ENCODE results near the gene IGFL4. TPM values are rescaled to one million over a fixed set of nuclear protein-coding genes. Genes with fewer than 3 reads are reported as not detected.

IGFL4 gene
- total RNA-seq, 1 donor from 2014 or later: 0.91 TPM

DNA sequence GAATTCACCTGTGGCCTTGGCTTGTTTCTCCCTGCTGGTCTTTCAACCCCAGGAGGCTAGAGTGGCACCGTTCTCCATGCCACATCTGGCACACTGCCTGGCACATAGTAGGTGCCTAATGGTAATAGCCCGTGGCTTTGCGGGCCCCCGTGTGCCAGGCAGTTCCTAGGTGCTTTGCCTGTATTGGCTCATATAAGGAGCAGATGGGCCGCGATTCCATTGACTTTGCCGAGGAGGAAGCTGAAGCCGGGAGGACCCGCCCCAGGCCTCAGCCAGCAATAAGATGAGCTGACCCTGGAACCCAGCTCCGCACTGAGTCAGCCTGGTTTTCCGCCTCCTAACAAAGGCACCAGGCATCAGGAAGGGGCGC lies 18.8 kb downstream of the IGFL4 start:
- no peak for DNase-seq (ENCODE audit: low read depth)

DNA sequence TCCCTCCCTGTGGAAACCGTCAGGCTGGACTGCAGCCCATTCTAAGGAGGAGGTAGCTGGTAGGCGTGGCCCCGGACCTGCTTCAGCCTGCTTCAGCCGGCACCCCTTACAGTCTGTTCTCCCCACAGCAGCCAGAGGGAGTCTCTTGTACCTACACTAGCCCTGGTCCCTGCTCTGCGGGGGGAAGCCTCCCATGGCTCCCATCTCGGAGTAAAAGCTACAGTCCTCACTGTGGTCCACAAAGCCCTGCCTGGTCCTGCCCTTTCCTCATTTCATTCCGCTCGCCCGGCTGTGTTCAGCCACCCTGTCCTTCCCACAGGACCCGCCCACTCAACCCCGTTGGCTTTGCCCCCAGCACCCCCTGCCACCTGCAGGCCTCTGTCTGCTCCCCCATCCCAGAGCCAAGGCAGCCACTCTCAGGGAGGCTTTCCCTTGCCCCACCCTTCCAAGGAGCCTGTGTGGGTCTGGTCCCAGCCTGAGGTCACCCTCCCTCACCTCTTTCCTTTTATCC lies 19.2 kb downstream of the IGFL4 start:
- no peak for DNase-seq (ENCODE audit: low read depth)

DNA sequence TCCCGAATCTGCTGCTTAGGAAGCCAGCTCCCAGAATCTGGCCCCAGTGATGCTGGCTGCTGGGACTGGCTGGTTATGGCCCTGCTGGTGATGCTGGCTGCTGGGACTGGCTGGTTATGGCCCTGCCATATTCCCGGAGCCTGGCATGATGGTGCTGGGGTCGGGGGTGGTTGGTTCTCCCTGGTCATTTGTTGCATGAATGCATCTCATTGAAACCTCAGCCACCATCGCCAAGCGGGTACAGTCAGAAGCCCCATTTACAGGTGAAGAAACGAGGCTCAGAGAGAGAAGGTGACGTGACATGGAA lies 20.0 kb downstream of the IGFL4 start:
- DNase-seq (ENCODE audit: low read depth): no peak

DNA sequence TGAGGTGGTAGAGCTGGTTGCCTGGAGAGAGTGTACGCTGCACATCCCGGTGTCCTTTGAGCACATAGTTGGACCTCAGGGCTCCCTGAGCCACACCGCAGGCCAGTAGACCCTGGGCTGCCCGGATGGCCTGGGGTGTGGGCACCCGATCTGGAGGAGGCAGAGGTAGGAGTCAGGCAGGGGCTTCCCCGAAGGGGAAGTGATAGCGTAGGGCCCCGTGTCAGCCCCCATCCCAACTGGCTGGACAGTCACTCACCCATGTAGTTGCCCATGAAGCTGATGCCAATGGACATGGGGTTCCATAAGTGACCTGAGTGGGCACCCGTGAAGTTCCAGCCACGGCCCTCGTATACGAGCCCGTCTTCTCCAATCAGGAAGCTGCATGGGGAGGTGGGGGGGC lies 21.5 kb downstream of the IGFL4 start:
- no peak for DNase-seq (ENCODE audit: low read depth)

DNA sequence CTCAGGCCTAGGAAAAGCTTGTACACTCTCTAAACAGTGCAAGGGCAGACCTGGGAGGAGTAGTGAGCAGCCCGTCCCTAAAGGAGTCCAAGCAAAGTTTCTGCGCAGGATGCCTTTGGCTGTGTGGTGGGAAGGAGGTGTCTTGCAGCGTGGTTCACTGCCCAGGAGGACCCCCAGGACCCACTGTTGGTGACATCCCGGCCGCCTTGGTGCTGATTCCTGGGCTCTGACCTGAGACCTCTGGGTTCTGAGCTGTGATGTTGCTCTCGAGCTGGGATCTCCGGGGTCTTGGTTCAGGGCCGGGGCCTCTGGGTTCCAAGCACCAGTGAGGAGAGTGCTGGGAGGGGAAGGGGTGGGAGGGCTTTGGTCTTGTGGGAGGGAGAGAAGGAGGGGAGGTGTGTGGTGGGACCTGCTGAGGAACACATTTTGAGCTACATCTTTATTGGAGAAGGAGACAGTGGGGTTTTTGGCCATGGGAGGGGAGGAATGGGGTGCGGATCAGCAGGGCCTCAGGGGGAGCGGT lies 22.0 kb downstream of the IGFL4 start:
- DNase-seq (ENCODE audit: low read depth): no peak

DNA sequence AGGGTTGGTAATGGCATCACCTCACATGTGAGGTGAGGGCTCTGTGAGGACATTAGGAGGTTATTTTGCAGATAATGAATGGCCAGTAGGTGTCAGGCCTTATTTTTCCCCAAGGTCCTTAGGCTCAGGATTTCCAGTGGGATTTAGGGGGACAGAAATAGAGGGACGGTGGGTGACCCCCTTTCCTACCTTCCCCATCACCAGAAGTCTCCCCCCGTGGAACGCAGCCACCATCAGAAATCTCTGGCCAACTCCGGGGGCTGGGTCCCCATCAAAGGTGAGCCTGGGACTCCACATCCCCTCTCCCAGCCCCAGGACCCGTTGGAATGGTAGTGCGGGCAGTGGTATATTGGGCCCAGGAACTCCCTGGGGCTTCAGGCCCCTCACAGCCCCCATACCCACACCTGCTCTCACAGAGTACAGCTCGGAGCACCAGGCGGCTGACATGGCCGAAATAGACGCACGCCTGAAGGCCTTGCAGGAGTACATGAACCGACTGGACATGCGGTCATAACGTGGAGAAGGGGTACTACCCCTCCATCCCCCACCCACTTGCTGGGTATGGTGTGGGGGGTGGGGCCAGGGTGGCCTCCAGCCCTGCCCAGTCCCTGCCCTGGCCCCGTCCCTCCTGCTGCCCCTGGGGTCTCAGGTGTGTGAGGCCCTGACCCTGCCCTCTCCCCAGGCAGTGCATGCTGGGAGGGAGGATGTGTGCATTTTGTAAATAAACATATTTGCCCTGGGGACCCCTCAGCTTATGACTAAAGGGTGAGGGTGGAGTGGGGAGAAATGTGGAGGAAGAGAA lies 22.7 kb downstream of the IGFL4 start:
- no peak for DNase-seq (ENCODE audit: low read depth)

DNA sequence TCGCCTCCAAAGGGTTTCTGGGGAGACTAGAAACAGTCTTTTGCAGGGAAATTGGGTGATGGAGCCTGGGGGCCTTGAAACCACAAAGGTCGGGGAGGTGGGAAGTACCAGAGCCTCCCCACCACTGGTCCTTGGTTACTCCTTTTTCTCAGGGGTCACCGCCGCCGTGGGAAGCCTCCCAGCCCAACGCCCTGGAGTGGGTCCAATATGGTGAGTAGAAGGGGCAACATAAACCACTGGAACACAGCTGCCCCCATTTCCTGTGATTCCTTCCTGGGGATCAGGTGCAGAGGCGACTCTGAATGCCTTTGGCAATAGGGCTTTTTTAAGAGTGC lies 23.7 kb downstream of the IGFL4 start:
- DNase-seq (ENCODE audit: low read depth): no peak

DNA sequence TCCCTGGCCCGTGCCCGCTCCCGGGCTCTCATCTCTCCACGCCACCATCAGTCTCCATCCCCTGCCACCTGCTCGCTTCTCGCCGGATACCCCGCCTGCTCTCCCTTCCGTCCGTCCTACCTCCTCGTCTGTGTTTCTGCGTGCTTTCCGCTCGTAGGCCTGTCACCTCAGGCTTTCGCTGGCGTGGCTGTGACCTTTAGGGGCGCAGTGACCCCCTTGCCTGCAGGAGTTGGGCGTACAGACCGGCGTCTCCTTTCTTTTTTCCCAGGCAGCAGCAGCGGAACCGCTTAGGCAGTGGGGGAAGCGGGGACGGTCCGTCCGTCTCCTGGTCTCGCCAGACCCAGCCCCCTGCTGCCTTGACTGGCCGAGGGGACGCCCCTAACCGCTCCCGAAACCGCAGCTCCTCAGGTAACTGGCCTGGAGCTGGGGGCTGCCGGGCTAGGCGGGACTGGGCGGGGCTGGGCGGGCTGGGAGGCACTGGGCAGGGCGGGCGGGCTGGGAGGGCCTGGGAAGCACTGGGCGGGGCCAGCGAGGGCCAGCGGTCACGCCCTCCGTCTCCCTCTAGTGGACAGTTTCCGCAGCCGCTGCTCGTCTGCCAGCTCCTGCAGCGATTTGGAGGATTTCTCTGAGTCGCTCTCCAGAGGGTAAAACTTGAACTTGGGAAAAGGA lies 24.2 kb downstream of the IGFL4 start:
- peak; percentile 79 for DNase-seq (ENCODE audit: low read depth)

DNA sequence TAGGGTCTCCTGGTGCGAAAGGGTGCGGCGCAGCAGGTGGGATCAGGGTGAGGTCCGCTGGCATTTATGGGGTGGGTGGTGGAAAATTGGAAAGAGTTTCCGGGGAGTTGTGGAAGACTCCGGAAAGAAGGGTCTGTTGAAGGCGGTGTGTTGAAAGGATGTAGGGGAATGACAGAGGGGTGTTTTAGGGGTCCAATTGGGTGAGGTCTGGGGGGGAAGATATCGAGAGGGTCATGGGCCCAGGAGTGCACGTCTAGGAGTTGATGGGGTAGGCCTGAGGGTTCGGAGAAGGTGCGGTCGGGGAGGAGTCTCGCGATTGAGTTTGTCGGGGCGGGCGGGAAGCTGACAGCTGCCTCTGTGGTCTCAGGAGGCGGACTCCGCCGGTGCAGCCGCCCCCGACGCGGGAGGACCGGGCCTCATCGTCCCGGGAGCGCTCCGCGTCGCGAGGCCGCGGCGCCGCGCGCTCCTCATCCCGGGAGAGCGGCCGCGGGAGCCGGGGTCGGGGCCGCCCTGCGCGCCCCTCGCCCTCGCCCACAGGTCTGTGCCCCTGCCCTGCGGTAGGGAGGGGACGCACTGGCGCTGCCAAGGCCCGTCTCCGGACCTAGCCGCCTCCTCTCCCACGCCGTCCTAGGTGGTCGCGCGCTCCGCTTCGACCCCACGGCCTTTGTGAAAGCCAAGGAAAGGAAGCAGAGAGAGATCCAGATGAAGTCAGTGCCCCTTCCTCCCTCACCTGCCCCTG lies 24.9 kb downstream of the IGFL4 start:
- DNase-seq (ENCODE audit: low read depth): no peak

DNA sequence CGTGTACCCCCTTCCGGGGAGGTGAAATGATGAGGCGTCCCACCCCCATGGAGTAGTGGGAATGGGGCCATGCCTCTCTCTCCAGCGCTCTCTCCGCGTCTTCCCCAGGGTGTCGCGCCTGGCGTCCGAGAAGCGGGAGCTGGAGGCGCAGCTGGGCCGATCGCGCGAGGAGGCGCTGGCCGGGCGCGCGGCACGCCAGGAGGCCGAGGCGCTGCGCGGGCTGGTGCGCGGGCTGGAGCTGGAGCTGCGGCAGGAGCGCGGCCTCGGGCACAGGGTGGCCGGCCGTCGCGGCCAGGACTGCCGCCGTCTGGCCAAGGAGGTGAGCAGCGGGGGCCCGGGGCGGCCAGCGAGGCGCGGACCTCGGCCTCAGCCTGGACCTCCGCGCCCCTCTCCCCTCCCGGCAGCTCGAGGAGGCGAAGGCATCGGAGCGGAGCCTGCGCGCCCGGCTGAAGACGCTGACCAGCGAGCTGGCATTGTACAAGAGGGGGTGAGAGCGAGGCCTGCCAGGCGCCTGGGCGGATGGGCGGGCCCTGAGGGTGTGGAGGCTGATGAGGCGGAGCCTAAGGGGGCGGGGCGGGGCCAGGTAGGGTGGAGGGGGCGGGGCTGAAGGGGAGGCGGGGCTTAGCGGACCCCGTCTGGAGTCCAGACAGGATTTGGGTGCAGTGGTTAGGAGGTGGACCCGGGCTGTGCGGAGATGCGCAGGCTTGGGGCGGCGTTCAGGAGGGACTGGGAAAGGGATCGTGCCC lies 25.7 kb downstream of the IGFL4 start:
- no peak for DNase-seq (ENCODE audit: low read depth)

DNA sequence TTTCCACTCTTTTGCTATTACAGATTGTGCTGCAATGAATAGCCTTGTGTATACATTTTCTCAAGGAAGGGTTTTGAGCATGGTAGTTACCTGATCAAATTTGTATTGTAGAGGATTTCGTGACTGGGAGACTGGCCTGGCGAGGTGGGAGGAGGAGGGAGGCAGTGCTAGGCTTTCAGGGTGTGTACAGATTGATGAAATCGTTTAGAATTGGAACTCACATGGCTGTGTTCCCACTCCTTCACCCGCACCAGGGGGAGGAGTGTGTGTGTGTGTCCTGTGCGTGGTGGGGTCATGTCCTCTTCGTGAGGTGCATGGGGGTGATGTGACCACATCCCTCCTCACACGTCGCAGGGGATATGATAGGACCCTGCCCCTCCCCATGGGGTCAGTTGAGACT lies 26.3 kb downstream of the IGFL4 start:
- DNase-seq (ENCODE audit: low read depth): no peak

DNA sequence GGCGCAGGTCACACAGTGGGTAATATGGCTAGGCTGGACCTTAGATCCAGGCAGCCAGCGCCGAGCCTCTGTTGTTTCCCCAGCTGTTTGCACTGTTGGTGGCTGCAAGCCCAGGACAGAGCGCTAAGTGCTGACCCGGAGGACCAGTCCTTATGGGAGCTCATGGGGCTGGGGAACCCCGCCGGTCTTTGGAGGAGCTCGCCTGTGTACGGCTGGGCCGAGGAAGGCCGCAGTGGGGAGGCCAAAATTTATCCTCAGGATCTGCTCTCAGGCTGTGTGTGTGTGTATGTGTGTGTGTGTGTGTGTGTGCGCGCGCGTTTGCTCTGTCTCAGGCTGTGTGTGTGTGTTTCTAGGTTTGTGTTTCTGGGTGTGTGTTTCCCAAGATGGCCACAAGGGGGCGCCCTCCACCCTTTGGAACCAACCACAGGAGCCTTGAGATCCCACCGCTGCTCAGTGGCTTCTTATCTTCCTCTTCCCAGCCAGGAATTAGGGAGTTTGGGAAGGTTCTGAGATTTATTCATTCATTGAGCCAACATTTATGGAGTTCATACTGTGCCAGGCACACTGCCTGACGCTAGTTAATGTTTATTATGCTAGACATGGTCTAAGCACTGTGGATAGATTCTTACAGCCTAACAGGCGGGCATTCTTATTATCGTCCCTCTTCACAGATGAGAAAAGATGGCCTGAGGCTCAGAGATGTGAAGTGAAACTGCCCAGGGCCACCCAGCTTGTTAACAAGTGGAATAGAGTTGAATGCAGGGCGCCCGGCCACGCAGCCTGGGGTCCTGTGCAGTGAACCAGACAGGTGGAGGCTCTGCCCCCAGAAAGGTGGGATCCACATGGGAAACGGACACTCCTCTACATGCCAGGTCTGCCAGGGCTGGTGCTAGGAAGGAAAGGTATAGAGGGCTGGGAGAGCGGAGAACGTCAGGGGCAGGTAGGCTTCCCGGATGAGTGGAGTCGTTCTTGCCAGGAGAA lies 31.0 kb downstream of the IGFL4 start:
- DNase-seq (ENCODE audit: low read depth): peak; percentile 66

DNA sequence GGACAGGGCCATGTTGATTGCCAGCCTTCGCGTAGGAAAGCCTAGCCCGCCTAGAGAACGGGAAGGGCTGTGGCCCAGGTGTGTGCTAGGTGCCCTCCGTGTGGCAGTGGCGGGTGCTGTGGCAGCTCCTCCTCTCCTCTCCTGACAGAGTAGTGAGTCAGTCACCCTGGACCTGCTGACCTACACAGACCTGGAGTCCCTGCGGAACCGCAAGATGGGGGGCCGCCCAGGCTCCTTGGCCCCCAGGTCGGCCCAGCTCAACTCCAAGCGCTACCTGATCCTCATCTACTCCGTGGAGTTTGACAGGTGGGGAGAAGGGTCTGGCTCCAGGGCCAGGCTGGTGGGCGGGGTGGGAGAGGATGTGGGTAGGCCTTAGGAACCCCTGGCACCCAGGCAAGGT lies 34.4 kb downstream of the IGFL4 start:
- no peak for DNase-seq (ENCODE audit: low read depth)

DNA sequence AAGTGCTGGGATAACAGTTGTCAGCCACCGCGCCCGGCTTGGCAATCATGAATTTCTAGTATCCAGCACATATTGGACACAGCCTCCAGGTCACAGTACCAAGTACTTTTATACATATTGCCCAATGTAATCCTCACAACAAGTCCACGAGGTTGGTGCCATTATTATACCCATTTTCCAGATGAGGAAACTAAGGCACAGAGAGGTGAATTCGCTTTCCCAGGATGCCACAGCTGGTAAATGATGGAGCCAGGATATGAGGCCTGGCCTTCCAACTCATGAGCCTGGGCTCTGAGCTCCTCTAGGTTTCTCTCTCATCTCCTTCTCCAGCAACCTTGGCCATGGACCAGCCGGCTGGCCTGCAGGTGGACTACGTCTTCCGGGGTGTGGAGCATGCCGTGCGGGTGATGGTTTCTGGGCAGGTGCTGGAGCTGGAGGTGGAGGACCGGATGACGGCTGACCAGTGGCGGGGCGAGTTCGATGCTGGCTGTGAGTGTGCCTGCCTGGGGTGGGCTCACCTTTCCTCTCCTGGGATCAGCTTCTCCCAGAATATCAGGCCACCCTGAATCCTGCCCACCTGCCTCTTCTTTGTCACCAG lies 38.0 kb downstream of the IGFL4 start:
- no peak for DNase-seq (ENCODE audit: low read depth)

DNA sequence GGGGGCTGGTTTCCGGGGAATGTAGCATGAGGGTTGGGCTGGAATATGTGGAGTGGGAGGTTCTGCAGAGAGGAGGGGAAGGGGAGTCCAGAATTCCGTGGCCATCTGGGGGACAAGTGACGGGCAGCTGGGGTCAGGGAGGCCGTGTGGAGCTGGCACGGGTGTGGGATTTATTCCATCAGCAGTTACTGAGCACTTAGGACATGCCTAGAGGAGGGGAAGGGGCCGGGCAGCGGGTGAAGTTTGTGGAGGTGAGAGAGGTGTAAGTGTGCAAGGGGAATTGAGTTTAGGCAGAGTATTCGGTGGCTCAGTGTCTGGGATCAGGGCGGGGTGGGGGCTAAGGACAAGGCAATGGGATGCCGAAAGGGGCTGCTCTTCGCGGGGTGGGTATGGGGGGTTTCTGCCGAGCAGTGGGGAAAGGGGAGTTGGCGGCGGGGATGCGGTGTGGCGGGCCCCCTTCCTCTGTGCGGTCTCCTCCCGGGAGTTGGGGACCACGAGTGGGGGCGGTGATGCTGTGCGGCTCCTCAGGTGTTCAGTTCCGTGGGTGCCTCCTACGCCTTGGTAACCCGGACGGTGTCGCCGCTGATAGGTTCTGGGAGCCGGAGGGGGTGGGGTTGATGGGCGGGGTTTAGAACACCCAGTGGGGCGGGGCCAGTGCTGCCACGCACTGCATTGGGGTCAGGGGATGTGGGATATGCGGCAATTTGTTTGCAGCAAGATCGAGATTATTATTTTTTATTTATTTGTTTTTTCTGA lies 40.1 kb downstream of the IGFL4 start:
- no peak for DNase-seq (ENCODE audit: low read depth)

DNA sequence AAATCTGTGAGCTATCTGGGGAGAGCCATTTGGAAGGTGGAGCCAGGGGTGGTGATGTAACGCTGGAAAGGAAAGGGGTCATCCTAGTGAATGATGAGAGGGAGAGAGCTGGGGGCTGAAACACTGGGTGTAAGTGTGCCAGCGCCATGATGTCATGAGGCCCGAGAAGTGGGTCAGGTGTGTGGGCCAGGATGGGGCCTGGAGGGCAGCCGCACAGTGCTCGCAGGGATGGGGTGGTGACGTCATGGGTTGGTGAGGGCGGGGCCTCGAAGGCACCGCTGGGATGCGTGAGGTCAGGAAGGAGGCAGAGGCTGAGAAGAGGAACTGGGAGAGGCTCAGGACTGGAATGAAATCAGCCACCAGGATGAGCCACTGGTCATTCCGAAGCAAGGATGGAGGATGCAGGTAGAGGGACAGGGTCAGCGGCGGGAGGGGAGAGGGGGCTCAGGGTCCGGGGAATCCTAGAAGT lies 41.1 kb downstream of the IGFL4 start:
- DNase-seq (ENCODE audit: low read depth): no peak

DNA sequence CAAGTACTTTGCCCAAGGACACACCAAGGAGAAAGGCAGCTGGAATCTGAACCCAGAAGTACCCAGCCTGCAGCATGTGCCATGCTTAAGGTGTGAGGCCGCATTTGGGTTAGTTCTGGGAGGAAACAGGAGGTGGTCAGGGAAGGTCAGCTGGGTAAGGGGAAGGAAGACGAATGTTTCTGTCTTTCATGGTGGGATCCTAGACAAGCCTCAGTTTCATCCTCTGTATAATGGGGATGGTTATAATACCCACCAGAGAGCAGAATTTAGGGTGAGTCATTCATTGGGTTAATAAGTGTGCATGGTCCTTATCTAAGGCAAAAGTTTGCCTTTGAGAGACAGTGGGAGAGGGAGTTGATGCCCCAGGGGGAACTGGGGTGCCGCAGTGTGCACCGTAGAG lies 42.0 kb downstream of the IGFL4 start:
- no peak for DNase-seq (ENCODE audit: low read depth)

DNA sequence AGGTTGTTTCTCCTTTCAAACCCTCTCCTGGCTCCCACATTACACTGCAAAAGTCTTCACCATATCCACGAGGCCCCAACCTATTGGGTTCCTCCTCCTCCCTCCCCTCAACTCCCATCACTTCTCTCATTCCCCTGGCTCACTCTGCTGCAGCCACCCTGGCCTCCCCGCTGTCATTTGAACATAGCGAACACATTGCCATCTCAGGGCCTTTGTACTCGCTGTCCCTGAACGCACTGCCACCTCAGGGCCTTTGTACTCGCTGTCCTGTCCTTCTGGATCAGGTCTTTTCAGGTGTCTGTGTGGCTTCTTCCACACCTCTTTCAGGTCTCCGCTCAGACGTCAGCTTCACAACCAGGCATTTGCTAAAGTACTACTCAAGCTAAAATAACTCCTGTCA lies 43.9 kb downstream of the IGFL4 start:
- no peak for DNase-seq (ENCODE audit: low read depth)

Data from myocyte (in vitro differentiated cells).